HG03066 (cell line): ENCODE measurements around the gene TNFSF18.

ENCODE experiments used
- ATAC-seq: cut with Tn5 transposase; IDR thresholded peaks from one replicate; pipeline ENCODE4 v1.9.1; 2021; ENCODE audit warnings: low read depth; ENCODE audit not compliant: unreplicated experiment

Gene TNFSF18

GRCh38 chr1:173042806-173043205 is 7.9 kb downstream of the TNFSF18 start:
- no peak for ATAC-seq

GRCh38 chr1:173039626-173040025 is 11.1 kb downstream of the TNFSF18 start:
- no peak for ATAC-seq

GRCh38 chr1:173038875-173039554 is 11.7 kb downstream of the TNFSF18 start:
- no peak for ATAC-seq

DNA sequence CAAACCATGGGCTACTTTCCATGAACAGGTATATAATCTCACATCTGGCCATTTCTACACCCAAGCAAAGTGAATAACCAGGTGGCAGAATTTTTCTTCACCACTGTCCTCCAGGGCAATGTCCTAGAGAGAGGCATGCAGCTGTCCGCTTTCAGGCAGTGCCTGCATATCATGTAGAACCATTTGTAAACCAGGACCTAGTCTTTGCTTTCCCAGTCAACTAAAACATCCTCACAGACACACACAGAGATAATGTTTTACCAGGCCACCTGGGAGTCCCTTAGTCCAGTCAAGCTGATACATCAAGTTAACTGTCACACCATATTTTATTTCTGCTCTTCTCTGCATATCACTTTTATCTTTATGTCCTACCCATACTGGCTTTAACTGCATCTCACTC is 26.2 kb downstream of the TNFSF18 start:
- no peak for ATAC-seq

DNA sequence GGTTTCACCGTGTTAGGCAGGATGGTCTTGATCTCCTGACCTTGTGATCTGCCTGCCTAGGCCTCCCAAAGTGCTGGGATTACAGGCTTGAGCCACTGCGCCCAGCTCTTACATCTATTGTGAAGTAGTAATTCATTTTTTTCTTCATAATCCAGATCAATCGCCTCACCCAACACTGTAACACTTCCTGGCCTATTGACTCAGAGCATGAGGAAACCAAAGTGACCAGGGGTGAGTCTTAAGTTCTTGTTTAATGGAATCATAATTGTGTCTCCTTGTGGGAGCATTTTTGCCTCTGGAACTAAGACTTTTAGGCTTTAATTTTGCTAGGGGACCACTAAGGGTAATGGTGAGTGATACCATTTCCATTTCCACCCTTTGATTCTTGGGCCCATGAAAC is 27.4 kb downstream of the TNFSF18 start:
- no peak for ATAC-seq

DNA sequence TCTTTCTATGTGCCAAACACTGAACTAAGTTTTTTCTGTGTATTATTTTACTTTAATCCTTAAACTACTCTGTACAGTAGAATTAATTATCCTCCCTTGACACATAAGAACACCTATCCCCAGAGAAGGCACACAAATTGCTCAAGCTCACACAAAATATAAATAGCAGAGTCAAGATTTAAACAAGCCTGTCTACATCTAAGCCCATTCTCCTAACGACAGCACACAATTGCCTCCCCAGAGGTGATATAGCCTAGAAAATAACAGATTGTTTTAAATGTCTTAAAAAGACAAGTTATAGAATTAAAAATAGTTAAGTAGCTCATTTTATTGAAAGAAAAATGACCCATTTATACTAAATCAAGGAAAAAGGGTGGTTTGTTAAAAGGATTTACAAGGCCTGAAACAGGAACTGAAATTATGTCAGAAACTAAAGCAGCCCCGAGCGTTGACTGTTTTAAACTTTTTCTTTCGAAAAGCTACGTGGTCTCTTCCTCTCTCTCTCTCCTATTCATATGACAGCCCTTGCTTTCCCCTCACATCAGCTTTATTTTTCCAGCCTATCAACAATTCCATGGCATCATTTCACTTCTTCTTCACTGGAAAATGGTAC is 30.5 kb downstream of the TNFSF18 start:
- ATAC-seq = peak; percentile 94

DNA sequence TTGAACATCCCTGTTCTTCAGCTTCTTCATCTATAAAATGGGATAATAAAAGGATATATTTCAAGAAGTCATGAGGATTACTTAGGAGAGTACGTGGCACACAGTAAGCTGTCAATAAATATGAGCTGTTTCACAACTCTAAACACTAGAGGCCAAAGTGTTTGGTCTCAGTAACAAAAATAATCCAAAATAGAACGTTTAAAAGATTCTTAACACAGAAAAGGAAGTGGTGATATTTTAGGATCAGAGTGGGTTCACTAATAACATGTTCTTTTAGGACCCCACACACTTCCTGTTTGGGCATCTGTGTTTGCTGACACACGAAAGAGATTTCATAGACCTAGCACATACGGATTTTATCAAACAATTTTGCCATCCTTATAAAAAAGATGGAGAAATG is 32.9 kb downstream of the TNFSF18 start:
- no peak for ATAC-seq

DNA sequence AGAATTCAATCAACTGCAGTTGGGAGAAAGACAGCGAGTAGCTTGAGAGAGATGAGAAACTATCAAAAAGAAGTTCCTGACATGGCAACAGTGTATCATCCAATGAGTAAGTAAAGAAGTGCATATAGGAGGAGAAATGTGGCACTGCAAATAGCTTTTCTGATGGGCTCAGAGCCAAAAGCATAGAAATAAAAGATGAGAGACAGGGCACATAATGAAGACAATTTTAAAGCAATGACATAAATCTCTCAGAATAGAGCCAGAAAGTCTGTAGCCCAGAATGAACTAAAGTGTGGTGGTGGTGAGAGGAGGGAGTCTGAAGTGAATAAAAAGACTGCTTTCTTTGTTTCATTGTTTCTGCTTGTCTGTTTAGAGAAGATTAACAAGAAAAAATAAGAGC is 34.3 kb downstream of the TNFSF18 start:
- no peak for ATAC-seq

- no peak for ATAC-seq
These were observed 35.1 kb downstream of the TNFSF18 start for GRCh38 chr1:173015629-173016028.

GRCh38 chr1:173014160-173014559 is 36.6 kb downstream of the TNFSF18 start:
- no peak for ATAC-seq

- no peak for ATAC-seq
These were observed 38.6 kb downstream of the TNFSF18 start for GRCh38 chr1:173012126-173012525.

GRCh38 chr1:173009597-173009996 is 41.1 kb downstream of the TNFSF18 start:
- ATAC-seq = no peak

DNA sequence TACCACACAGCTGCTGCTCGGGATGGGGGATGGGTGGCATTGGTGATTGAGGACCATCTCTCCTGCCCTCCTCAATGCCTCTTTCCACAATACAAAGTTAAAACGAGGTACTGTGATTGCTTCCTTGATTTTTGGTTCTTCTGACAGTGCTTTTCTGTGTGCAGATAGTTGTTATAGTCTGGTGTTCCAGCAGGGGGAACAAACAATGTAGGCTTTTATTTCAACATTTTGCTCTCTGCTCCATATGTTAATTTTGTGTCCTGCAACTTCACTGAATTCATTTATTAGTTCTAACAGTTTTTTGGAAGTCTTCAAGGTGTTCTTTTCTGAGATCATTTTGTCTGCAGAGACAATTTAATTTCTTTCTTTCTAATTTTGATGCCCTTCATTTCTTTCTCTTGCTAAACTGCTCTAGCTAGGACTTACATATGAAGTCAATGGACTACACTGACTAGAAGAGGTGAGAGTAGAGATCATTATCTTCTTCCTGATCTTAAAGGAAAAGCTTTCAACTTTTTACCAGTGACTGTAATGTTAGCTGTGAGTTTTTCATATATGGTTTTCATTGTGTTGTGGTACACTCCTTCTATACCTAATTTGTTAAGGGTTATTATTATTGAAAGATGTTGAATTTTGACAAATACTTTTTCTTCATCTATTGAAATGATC is 45.4 kb downstream of the TNFSF18 start:
- ATAC-seq = no peak

DNA sequence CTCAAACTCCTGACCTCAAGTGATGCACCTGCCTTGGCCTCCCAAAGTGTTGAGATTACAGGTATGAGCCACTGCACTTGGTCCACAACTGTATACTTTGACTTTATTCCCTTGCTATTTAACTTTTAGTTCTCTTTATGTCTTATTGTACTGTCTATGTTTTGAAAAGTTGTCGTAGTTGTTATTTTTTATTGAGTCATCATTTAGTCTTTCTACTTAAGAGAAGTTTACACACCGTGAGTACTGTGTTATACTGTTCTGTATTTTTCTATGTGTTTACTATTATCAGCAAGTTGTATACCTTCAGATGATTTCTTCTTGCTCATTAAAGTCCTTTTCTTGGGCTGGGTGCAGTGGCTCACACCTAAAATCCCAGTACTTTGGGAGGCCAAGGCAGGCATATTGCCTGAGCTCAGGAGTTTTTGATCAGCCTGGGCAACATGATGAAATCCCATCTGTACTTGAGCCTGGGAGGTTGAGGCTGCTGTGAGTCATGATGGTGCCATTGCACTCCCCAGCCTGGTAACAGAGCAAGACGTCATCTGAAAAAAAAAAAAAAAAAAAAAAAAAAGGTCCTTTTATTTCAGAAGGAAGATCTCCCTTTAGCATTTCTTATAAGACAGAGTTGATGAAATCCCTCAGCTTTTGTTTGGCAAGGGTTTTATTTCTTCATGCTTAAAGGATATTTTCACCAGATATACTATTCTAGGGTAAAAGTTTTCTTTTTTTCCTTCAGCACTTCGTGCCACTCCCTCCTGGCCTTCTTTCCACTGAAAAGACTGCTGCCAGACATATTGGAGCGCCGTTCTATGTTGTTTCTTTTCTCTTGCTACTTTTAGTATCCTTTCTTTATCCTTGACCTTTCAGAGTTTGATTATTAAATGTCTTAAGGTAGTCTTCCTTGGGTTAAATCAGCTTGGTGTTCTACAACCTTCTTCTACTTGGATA is 47.6 kb downstream of the TNFSF18 start:
- no peak for ATAC-seq

DNA sequence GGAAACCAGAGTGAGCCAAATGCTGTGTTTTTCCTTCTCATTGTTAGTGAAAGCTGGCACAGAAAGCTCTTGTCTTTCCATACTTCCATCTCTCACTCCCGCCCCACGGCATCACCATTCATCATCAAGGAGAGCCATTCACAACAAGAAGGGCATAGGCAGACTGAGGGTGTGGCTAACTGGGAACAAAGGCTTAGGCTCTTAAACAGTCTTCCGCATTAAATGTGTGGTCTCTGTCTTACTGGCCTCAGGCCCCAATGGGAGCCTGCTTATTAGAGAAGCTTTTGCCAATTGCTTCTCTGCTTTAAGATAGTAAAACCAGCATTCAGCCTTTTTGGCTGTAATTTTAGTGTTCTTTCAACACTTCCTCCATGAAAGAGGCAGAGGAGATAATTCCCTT is 51.4 kb downstream of the TNFSF18 start:
- ATAC-seq = no peak

GRCh38 chr1:172997941-172998361 is 52.8 kb downstream of the TNFSF18 start:
- no peak for ATAC-seq

- ATAC-seq = no peak
These were observed 57.1 kb downstream of the TNFSF18 start for GRCh38 chr1:172993640-172994039.

DNA sequence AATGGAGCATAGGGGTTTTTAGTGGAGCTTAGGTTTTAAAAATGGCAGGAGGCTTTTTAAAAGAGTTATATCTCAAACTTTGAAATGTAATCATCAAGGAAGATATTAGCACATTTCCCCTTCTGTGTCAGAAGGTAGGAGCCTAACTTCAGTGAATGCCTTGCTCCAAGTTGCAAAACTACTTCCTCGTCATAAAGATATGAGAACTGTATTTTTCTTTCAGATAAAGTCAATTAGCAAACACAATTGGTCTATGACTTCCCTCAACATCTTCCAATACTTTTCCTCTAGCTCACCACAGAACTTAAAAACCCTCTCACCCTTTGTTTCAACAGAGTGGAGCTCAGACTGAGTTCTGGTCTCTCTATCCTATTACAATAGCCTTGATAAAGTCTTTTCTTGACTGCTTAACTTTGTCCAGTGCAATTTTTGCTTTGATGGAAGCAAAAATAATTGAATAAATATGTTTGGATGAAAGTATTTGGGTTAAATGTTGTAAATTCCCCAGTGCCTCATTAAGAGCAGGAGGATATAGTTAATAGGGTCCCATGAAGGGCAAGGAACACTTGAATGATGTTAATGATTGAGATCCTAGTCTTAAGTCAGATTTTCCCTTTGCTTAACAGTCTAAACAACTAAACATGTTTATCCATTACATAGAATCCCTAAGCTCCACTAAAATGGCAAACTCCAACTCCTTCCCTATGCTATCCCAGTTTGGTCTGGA is 58.9 kb downstream of the TNFSF18 start:
- no peak for ATAC-seq

- no peak for ATAC-seq
These were observed 60.0 kb downstream of the TNFSF18 start for GRCh38 chr1:172990598-172991215.
